ENCODE measurements around the gene EXOSC10.
"Not testable (repeated sequence)": the region's sequence is repeated elsewhere in the genome, so short reads cannot be mapped to it uniquely, and the experiment has no call there.

EXOSC10 gene

GRCh38 chr1:11031624-11032262 is 67.9 kb downstream of the EXOSC10 start:
- DNase-seq, result no peak
- in situ Hi-C loops (cut with HindIII; ENCODE audit: low pct_ligation_motif_present, low pct_unique_long_range_greater_than_20kb, low sequenced_read_pairs), result no loop called here

GRCh38 chr1:11030865-11031264 is 68.8 kb downstream of the EXOSC10 start:
- DNase-seq, result no peak
- in situ Hi-C loops (cut with HindIII; ENCODE audit: low pct_ligation_motif_present, low pct_unique_long_range_greater_than_20kb, low sequenced_read_pairs), result no loop called here

GRCh38 chr1:11028018-11028417 is 71.7 kb downstream of the EXOSC10 start:
- in situ Hi-C loops (cut with HindIII; ENCODE audit: low pct_ligation_motif_present, low pct_unique_long_range_greater_than_20kb, low sequenced_read_pairs), result no loop called here
- no peak for DNase-seq

- DNase-seq, result no peak
- in situ Hi-C loops (cut with HindIII; ENCODE audit: low pct_ligation_motif_present, low pct_unique_long_range_greater_than_20kb, low sequenced_read_pairs), result no loop called here
Observed at GRCh38 chr1:11027316-11027715, 72.4 kb downstream of the EXOSC10 start.

GRCh38 chr1:11026903-11027302 is 72.8 kb downstream of the EXOSC10 start:
- in situ Hi-C loops (cut with HindIII; ENCODE audit: low pct_ligation_motif_present, low pct_unique_long_range_greater_than_20kb, low sequenced_read_pairs), result no loop called here
- DNase-seq, result no peak

- in situ Hi-C loops (cut with HindIII; ENCODE audit: low pct_ligation_motif_present, low pct_unique_long_range_greater_than_20kb, low sequenced_read_pairs), result no loop called here
- no peak for DNase-seq
Observed at GRCh38 chr1:11026052-11026451, 73.6 kb downstream of the EXOSC10 start.

GRCh38 chr1:11025618-11026017 is 74.1 kb downstream of the EXOSC10 start:
- DNase-seq, result no peak
- in situ Hi-C loops (cut with HindIII; ENCODE audit: low pct_ligation_motif_present, low pct_unique_long_range_greater_than_20kb, low sequenced_read_pairs), result no loop called here

GRCh38 chr1:11024874-11025203 is 74.8 kb downstream of the EXOSC10 start:
- in situ Hi-C loops (cut with HindIII; ENCODE audit: low pct_ligation_motif_present, low pct_unique_long_range_greater_than_20kb, low sequenced_read_pairs), result no loop called here
- DNase-seq, result no peak

GRCh38 chr1:11024154-11024873 is 75.4 kb downstream of the EXOSC10 start:
- in situ Hi-C loops (cut with HindIII; ENCODE audit: low pct_ligation_motif_present, low pct_unique_long_range_greater_than_20kb, low sequenced_read_pairs), result no loop called here

GRCh38 chr1:11023201-11023600 is 76.5 kb downstream of the EXOSC10 start:
- in situ Hi-C loops (cut with HindIII; ENCODE audit: low pct_ligation_motif_present, low pct_unique_long_range_greater_than_20kb, low sequenced_read_pairs), result no loop called here
- DNase-seq, result no peak

More at GRCh38 chr1:11024154-11024873, 75.4 kb downstream of the EXOSC10 start:
- no peak for DNase-seq

GRCh38 chr1:11019971-11020370 is 79.7 kb downstream of the EXOSC10 start:
- in situ Hi-C loops (cut with HindIII; ENCODE audit: low pct_ligation_motif_present, low pct_unique_long_range_greater_than_20kb, low sequenced_read_pairs), result no loop called here

GRCh38 chr1:11019358-11019757 is 80.3 kb downstream of the EXOSC10 start:
- in situ Hi-C loops (cut with HindIII; ENCODE audit: low pct_ligation_motif_present, low pct_unique_long_range_greater_than_20kb, low sequenced_read_pairs), result not testable (repeated sequence)

More at GRCh38 chr1:11019971-11020370, 79.7 kb downstream of the EXOSC10 start:
- DNase-seq, result no peak

More at GRCh38 chr1:11019358-11019757, 80.3 kb downstream of the EXOSC10 start:
- not testable (repeated sequence) for DNase-seq

Measured in ACHN (cell line).